MM.1S (cell line): ENCODE measurements around the gene CDH4.

Experiments used
- CTCF ChIP-seq: fragments of 300-600 bp; sonication (generic); IDR thresholded peaks from 2 replicates; pipeline ENCODE4 v1.5.1; 2016; ENCODE audit warnings: antibody characterized with exemption, low read length, mixed read lengths
- EZH2 ChIP-seq: fragments of 300-600 bp; sonication (generic); optimal IDR thresholded peaks from 2 replicates; pipeline ENCODE3; 2017; ENCODE audit warnings: low read depth, mild to moderate bottlenecking, antibody characterized with exemption, low read length, mixed read lengths
- EZH2phosphoT487 ChIP-seq: fragments of 300-600 bp; sonication (generic); IDR thresholded peaks from 2 replicates; pipeline ENCODE4 v1.6.1; 2018; ENCODE audit warnings: antibody characterized with exemption, low read length

- TF ChIP-seq EZH2 = no peak
- TF ChIP-seq CTCF = no peak
- no peak for TF ChIP-seq EZH2phosphoT487
Measured at GRCh38 chr20:61768571-61769285, 516.7 kb downstream of the CDH4 start.
